Measurements from ENCODE around the gene CXXC5. TPM values are rescaled to one million over a fixed set of nuclear protein-coding genes. Genes with fewer than 3 reads are reported as not detected.

Gene CXXC5
- total and polyA plus RNA-seq, 2 experiments from 2014 or later = 81.4 to 168 TPM

- TF ChIP-seq EZH2phosphoT487 (IDR thresholded peaks at IDR 0.05; ENCODE audit: insufficient read depth, low read depth) (no peak), EZH2 (IDR thresholded peaks at IDR 0.05; ENCODE audit: insufficient read depth, poor library complexity, severe bottlenecking) (no peak)
- H3K9me3 ChIP-seq (ENCODE audit: low read depth) = no peaks in the 10 kb centered on the region
- H3K27ac ChIP-seq = peak overlapping the region; percentile 98
- no peaks in the 10 kb centered on the region for H3K9me2 ChIP-seq (ENCODE audit: insufficient read depth)
- H3K4me1 ChIP-seq (ENCODE audit: insufficient read depth) = peaks cover 60% of the 10 kb centered on the region
- 6 to 7% methylated on average over 5 of the region's 5 CpGs for WGBS, 2 experiments (ENCODE audit: low coverage in 1 of 2, low lambda C conversion rate in 2 of 2, missing lambda C conversion rate in 2 of 2)
- H3K36me3 ChIP-seq (ENCODE audit: low read depth) = no peaks in the 10 kb centered on the region
- no peak overlapping the region for H2AFZ ChIP-seq
- peak overlapping the region; percentile 90 for H3K9ac ChIP-seq
- peak overlapping the region; percentile 81 for H3K4me2 ChIP-seq (ENCODE audit: unreplicated experiment)
- peak; percentile 60 for DNase-seq
- peaks cover 50% of the 10 kb centered on the region for H3F3A ChIP-seq (ENCODE audit: insufficient read depth)
- H3K79me2 ChIP-seq (ENCODE audit: insufficient read depth) = peaks cover 90% of the 10 kb centered on the region
- no peaks in the 10 kb centered on the region for H4K20me1 ChIP-seq (ENCODE audit: insufficient read depth)
- H3K4me3 ChIP-seq = peak overlapping the region; percentile 93
- no peaks in the 10 kb centered on the region for H3K27me3 ChIP-seq (replicated peaks; ENCODE audit: insufficient read depth)
- in situ Hi-C loops (cut with MboI) = no loop called here
These were observed 4.7 kb downstream of the CXXC5 start for GRCh38 chr5:139652788-139653241.

DNA sequence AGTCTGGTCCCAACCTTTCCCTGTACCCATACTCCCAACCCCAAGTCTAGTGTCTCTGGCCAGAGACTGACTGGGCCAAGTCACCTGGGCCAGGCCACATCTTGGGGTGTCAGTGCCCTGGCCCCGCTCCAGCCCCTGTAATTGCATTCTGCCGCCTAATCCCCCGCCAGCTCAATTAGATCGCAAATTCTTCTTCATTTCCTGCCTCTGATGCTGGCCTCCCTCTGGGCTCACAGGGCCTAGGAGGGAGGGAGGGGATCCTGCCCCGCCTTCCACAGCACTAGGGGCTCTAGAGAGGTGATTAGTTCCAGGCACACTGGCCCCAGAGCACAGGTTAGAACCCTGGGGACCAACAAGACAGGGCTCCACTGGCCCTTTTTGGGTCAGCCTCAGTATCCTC, 5.5 kb downstream of the CXXC5 start:
- peaks cover 91% of the 10 kb centered on the region for H3K79me2 ChIP-seq (ENCODE audit: insufficient read depth)
- TF ChIP-seq EZH2phosphoT487 (IDR thresholded peaks at IDR 0.05; ENCODE audit: insufficient read depth, low read depth) (no peak), EZH2 (IDR thresholded peaks at IDR 0.05; ENCODE audit: insufficient read depth, poor library complexity, severe bottlenecking) (no peak)
- H3F3A ChIP-seq (ENCODE audit: insufficient read depth) = peaks cover 55% of the 10 kb centered on the region
- no peaks in the 10 kb centered on the region for H3K36me3 ChIP-seq (ENCODE audit: low read depth)
- no peaks in the 10 kb centered on the region for H3K9me3 ChIP-seq (ENCODE audit: low read depth)
- no peaks in the 10 kb centered on the region for H3K9me2 ChIP-seq (ENCODE audit: insufficient read depth)
- H3K27me3 ChIP-seq (replicated peaks; ENCODE audit: insufficient read depth) = no peaks in the 10 kb centered on the region
- no peak overlapping the region for H2AFZ ChIP-seq
- H3K27ac ChIP-seq = peak overlapping the region; percentile 98
- WGBS, 2 experiments (ENCODE audit: low coverage in 1 of 2, low lambda C conversion rate in 2 of 2, missing lambda C conversion rate in 2 of 2) = 23 to 38% methylated on average over 5 of the region's 5 CpGs
- in situ Hi-C loops (cut with MboI) = no loop called here
- peak overlapping the region; percentile 81 for H3K4me2 ChIP-seq (ENCODE audit: unreplicated experiment)
- H3K9ac ChIP-seq = peak overlapping the region; percentile 90
- H3K4me3 ChIP-seq = peak overlapping the region; percentile 93
- H3K4me1 ChIP-seq (ENCODE audit: insufficient read depth) = peaks cover 68% of the 10 kb centered on the region
- no peaks in the 10 kb centered on the region for H4K20me1 ChIP-seq (ENCODE audit: insufficient read depth)
- DNase-seq = no peak

- in situ Hi-C loops (cut with MboI) = no loop called here
- DNase-seq = no peak
- Histone ChIP-seq H3K79me2 (ENCODE audit: insufficient read depth) (peaks cover 89% of the 10 kb centered on the region), H3K4me3 (no peak overlapping the region), H3K27ac (peak overlapping the region; percentile 98), H3K9me3 (ENCODE audit: low read depth) (no peaks in the 10 kb centered on the region), H4K20me1 (ENCODE audit: insufficient read depth) (no peaks in the 10 kb centered on the region), H3K27me3 (replicated peaks; ENCODE audit: insufficient read depth) (no peaks in the 10 kb centered on the region), H3K9me2 (ENCODE audit: insufficient read depth) (no peaks in the 10 kb centered on the region), H3K4me1 (ENCODE audit: insufficient read depth) (peaks cover 77% of the 10 kb centered on the region), H3K4me2 (ENCODE audit: unreplicated experiment) (no peak overlapping the region), H2AFZ (no peak overlapping the region), H3K36me3 (ENCODE audit: low read depth) (no peaks in the 10 kb centered on the region), H3K9ac (peak overlapping the region; percentile 90), H3F3A (ENCODE audit: insufficient read depth) (peaks cover 59% of the 10 kb centered on the region)
- 65 to 72% methylated on average over 3 of the region's 3 CpGs for WGBS, 2 experiments (ENCODE audit: low coverage in 1 of 2, low lambda C conversion rate in 2 of 2, missing lambda C conversion rate in 2 of 2)
- TF ChIP-seq EZH2 (IDR thresholded peaks at IDR 0.05; ENCODE audit: insufficient read depth, poor library complexity, severe bottlenecking) (no peak), EZH2phosphoT487 (IDR thresholded peaks at IDR 0.05; ENCODE audit: insufficient read depth, low read depth) (no peak)
These were observed 6.3 kb downstream of the CXXC5 start for GRCh38 chr5:139654464-139654863.

- Histone ChIP-seq H3K27ac (peak overlapping the region; percentile 98), H3K4me1 (ENCODE audit: insufficient read depth) (peaks cover 82% of the 10 kb centered on the region), H3K4me3 (no peak overlapping the region), H3K79me2 (ENCODE audit: insufficient read depth) (peaks cover 89% of the 10 kb centered on the region), H2AFZ (no peak overlapping the region), H3K4me2 (ENCODE audit: unreplicated experiment) (peak overlapping the region; percentile 53), H3K9me3 (ENCODE audit: low read depth) (no peaks in the 10 kb centered on the region), H3K9ac (peak overlapping the region; percentile 90), H3K27me3 (replicated peaks; ENCODE audit: insufficient read depth) (no peaks in the 10 kb centered on the region), H4K20me1 (ENCODE audit: insufficient read depth) (no peaks in the 10 kb centered on the region), H3K36me3 (ENCODE audit: low read depth) (no peaks in the 10 kb centered on the region), H3K9me2 (ENCODE audit: insufficient read depth) (no peaks in the 10 kb centered on the region), H3F3A (ENCODE audit: insufficient read depth) (peaks cover 59% of the 10 kb centered on the region)
- no peak for DNase-seq
- WGBS, 2 experiments (ENCODE audit: low coverage in 1 of 2, low lambda C conversion rate in 2 of 2, missing lambda C conversion rate in 2 of 2) = 56 to 60% methylated on average over 9 to 13 of the region's 13 CpGs
- in situ Hi-C loops (cut with MboI) = no loop called here
- TF ChIP-seq EZH2 (IDR thresholded peaks at IDR 0.05; ENCODE audit: insufficient read depth, poor library complexity, severe bottlenecking) = no peak
- TF ChIP-seq EZH2phosphoT487 (IDR thresholded peaks at IDR 0.05; ENCODE audit: insufficient read depth, low read depth) = no peak
These were observed 6.8 kb downstream of the CXXC5 start for GRCh38 chr5:139654871-139655491.

All from GM23248 (cell line).